B cell (primary cell): ENCODE measurements around the gene MAMLD1. TPM values are rescaled to one million over a fixed set of nuclear protein-coding genes. Genes with fewer than 3 reads are reported as not detected.

Experiments used
- ATAC-seq: fragments of 200-7000 bp; cut with Tn5 transposase; one replicate; pipeline ENCODE4 v1.10.0; 2021; ENCODE audit warnings: low read depth, mild to moderate bottlenecking, moderate number of reproducible peaks, moderate library complexity
- CTCF ChIA-PET: fragments of 350-600 bp; sonication (Branson Sonifier 250); formaldehyde crosslinking; loops from one replicate; lab custom pipeline; 2021; ENCODE audit warnings: antibody characterized with exemption, inconsistent platforms; lab: Charles Lee
- POLR2A ChIA-PET: fragments of 350-600 bp; sonication (Branson Sonifier 250); formaldehyde crosslinking; loops from one replicate; lab custom pipeline; 2021; ENCODE audit warnings: antibody characterized with exemption; lab: Charles Lee
- DNase-seq: peaks from one replicate; pipeline ENCODE4 v3.0.0; 2013
- H2AFZ ChIP-seq: 2 replicates; pipeline ENCODE4 v1.6.1; 2012; ENCODE audit warnings: mild to moderate bottlenecking, low read depth, low read length; ENCODE audit not compliant: insufficient read depth, poor library complexity, severe bottlenecking
- H3K27ac ChIP-seq, 2 donors: 1 replicate in 1 of 2; 2 replicates in 1 of 2; pipeline ENCODE4 v1.5.1; 2012 to 2013; ENCODE audit warnings: low read length in 2 of 2, mild to moderate bottlenecking in 2 of 2, moderate library complexity in 1 of 2
- H3K27me3 ChIP-seq, 4 experiments: fragments of 200-600 bp in 1 of 4; sonication (generic) in 1 of 4; replicated peaks in 1 of 4; 1 replicate in 2 of 4; 2 replicates in 2 of 4; pipeline versions ENCODE4 v1.6.1 to v1.7.0; 2013 to 2016; ENCODE audit warnings: low read length in 3 of 4, mild to moderate bottlenecking in 2 of 4, mixed read lengths in 1 of 4, moderate library complexity in 1 of 4; ENCODE audit not compliant: insufficient read depth in 4 of 4, control insufficient read depth in 3 of 4; ENCODE audit errors: control extremely low read depth in 1 of 4
- H3K36me3 ChIP-seq, 2 experiments: replicated peaks in 1 of 2; 1 replicate in 1 of 2; 2 replicates in 1 of 2; pipeline versions ENCODE4 v1.6.1 to v1.7.1; 2013; ENCODE audit warnings: low read length in 1 of 2; ENCODE audit not compliant: insufficient read depth in 2 of 2, control insufficient read depth in 1 of 2; ENCODE audit errors: control extremely low read depth in 1 of 2, extremely low read depth in 1 of 2
- H3K4me1 ChIP-seq, 2 donors: fragments of 200-600 bp in 1 of 2; sonication (generic) in 1 of 2; 1 replicate in 1 of 2; 2 replicates in 1 of 2; pipeline versions ENCODE4 v1.5.1 to v1.6.1; 2013 to 2017; ENCODE audit warnings: low read length in 2 of 2; ENCODE audit not compliant: control insufficient read depth in 2 of 2, insufficient read depth in 2 of 2
- H3K4me2 ChIP-seq: replicated peaks from 2 replicates; pipeline ENCODE3; 2012; ENCODE audit warnings: mild to moderate bottlenecking, low read depth, low read length; ENCODE audit not compliant: poor library complexity, severe bottlenecking
- H3K4me3 ChIP-seq, 5 experiments: fragments of 200-600 bp in 1 of 5; sonication (generic) in 1 of 5; 1 replicate in 3 of 5; 2 replicates in 2 of 5; pipeline versions ENCODE4 v1.5.1 to v1.7.0; 2011 to 2016; ENCODE audit warnings: low read length in 4 of 5, mild to moderate bottlenecking in 4 of 5, low read depth in 2 of 5, control low read depth in 1 of 5, moderate library complexity in 1 of 5; ENCODE audit not compliant: insufficient read depth in 1 of 5; ENCODE audit errors: control extremely low read depth in 1 of 5, extremely low read depth in 1 of 5
- H3K79me2 ChIP-seq: fragments of 200-600 bp; sonication (generic); one replicate; pipeline ENCODE4 v1.6.0; 2016; ENCODE audit warnings: low read length; ENCODE audit not compliant: control insufficient read depth, insufficient read depth
- H3K9ac ChIP-seq: fragments of 200-600 bp; sonication (generic); 2 replicates; pipeline ENCODE4 v1.6.1; 2017; ENCODE audit warnings: mild to moderate bottlenecking, low read length, moderate library complexity
- H3K9me3 ChIP-seq, 3 donors: one replicate each; pipeline versions ENCODE4 v1.6.1 to v1.7.1; 2013; ENCODE audit warnings: low read length in 2 of 3; ENCODE audit not compliant: control insufficient read depth in 2 of 3, insufficient read depth in 1 of 3; ENCODE audit errors: control extremely low read depth in 1 of 3
- H4K20me1 ChIP-seq: 2 replicates; pipeline ENCODE4 v1.6.0; 2012; ENCODE audit warnings: mild to moderate bottlenecking, low read length; ENCODE audit not compliant: insufficient read depth, control insufficient read depth, poor library complexity, severe bottlenecking
- H3K27ac Mint-ChIP-seq: one replicate; pipeline ENCODE4 v1.8.0; 2021; ENCODE audit warnings: mixed read lengths
- H3K27me3 Mint-ChIP-seq: one replicate; pipeline ENCODE4 v1.8.0; 2021; ENCODE audit warnings: mixed read lengths
- H3K4me1 Mint-ChIP-seq: one replicate; pipeline ENCODE4 v1.8.0; 2021; ENCODE audit warnings: mixed read lengths
- H3K4me3 Mint-ChIP-seq: one replicate; pipeline ENCODE4 v1.8.0; 2021; ENCODE audit warnings: mixed read lengths
- H3K9me3 Mint-ChIP-seq: one replicate; pipeline ENCODE4 v1.8.0; 2022; ENCODE audit warnings: mixed read lengths; ENCODE audit not compliant: insufficient read depth
- EZH2 ChIP-seq: IDR thresholded peaks from 2 replicates; pipeline ENCODE4 v1.6.1; 2012; ENCODE audit warnings: borderline replicate concordance, low read depth, mild to moderate bottlenecking, moderate library complexity, low read length; ENCODE audit not compliant: insufficient read depth, poor library complexity, severe bottlenecking
- WGBS: methylation state at CpG from one replicate; pipeline ENCODE4 v1.1.5; 2013; ENCODE audit warnings: missing lambda C conversion rate; ENCODE audit not compliant: insufficient coverage; 5-methylcytosine and 5-hydroxymethylcytosine counted together
- intact Hi-C: fragments of 100-400 bp; cut with micrococcal nuclease; formaldehyde crosslinking; loops from one replicate; pipeline ENCODE4 v1.10.0; 2022
- polyA plus RNA-seq: library from polyadenylated mRNA; depleted of rRNA; stranded (reverse); fragments of >200 nt; gene quantifications from 2 replicates; pipeline ENCODE4 v1.2.3, GENCODE V29; 2012
- total RNA-seq, 2 donors: library from RNA; stranded (reverse); fragments of 120-200 nt in 1 of 2; gene quantifications; 1 replicate in 1 of 2; 2 replicates in 1 of 2; pipeline versions ENCODE4 v1.2.3 to v1.2.4, GENCODE V29; 2013 to 2022
- TF ChIP-seq, protein P1 (sequence below): fragments of 200-600 bp; IDR thresholded peaks from one replicate; pipeline ENCODE4 v1.8.0; 2022; ENCODE audit warnings: antibody characterized with exemption, mild to moderate bottlenecking

MAMLD1 gene
- total and polyA plus RNA-seq, 2 donors (not counting 1 experiment from before 2014, with no cell fraction given), result 1.4 to 1.9 TPM

DNA sequence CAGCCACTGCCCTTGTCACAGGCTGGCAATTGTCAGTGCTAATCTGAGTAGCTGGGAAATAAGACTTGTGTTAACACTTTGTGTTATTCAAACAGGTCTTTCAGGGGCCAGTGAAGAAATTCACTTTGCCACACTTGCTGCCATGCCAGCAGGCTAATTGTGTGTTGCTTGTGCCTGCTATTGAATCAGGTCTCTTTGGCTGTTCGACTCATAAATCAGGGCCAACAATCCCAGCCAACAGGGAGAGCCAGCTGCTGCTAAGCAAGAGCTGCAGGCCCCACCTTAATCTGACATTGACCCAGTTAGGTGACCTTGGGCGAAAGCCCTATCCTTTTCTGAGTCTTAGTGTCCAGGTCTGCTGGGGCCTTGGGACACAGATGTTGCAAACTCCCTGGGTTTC, 28.1 kb upstream of the MAMLD1 start:
- TF ChIP-seq EZH2, result no peak
- TF ChIP-seq, protein P1, sequence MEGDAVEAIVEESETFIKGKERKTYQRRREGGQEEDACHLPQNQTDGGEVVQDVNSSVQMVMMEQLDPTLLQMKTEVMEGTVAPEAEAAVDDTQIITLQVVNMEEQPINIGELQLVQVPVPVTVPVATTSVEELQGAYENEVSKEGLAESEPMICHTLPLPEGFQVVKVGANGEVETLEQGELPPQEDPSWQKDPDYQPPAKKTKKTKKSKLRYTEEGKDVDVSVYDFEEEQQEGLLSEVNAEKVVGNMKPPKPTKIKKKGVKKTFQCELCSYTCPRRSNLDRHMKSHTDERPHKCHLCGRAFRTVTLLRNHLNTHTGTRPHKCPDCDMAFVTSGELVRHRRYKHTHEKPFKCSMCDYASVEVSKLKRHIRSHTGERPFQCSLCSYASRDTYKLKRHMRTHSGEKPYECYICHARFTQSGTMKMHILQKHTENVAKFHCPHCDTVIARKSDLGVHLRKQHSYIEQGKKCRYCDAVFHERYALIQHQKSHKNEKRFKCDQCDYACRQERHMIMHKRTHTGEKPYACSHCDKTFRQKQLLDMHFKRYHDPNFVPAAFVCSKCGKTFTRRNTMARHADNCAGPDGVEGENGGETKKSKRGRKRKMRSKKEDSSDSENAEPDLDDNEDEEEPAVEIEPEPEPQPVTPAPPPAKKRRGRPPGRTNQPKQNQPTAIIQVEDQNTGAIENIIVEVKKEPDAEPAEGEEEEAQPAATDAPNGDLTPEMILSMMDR, result no peak
- CTCF ChIA-PET, result no interaction called here
- Mint-ChIP-seq H3K4me3 (no peak overlapping the region), H3K27ac (no peak overlapping the region), H3K4me1 (peaks cover 3% of the 10 kb centered on the region), H3K27me3 (no peaks in the 10 kb centered on the region), H3K9me3 (no peaks in the 10 kb centered on the region)
- no peaks in the 10 kb centered on the region for H3K4me1 ChIP-seq
- no peaks in the 10 kb centered on the region for H3K36me3 ChIP-seq
- intact Hi-C loops, result no loop called here
- H3K4me3 ChIP-seq, result no peak overlapping the region
- no peak for DNase-seq
- H4K20me1 ChIP-seq, result no peaks in the 10 kb centered on the region
- H3K27me3 ChIP-seq, result no peaks in the 10 kb centered on the region
- H3K4me2 ChIP-seq, result no peak overlapping the region
- POLR2A ChIA-PET, result no interaction called here
- no peaks in the 10 kb centered on the region for H3K79me2 ChIP-seq
- H3K9ac ChIP-seq, result no peak overlapping the region
- 100% methylated on average over 2 of the region's 2 CpGs for WGBS
- no peaks in the 10 kb centered on the region for H3K9me3 ChIP-seq
- H2AFZ ChIP-seq, result no peak overlapping the region
- ATAC-seq, result no peak
- no peak overlapping the region for H3K27ac ChIP-seq

- Histone ChIP-seq H3K36me3 (no peaks in the 10 kb centered on the region), H3K9ac (no peak overlapping the region), H3K4me1 (no peaks in the 10 kb centered on the region), H3K27me3 (no peaks in the 10 kb centered on the region), H3K4me3 (no peak overlapping the region), H3K79me2 (no peaks in the 10 kb centered on the region), H4K20me1 (no peaks in the 10 kb centered on the region), H3K4me2 (no peak overlapping the region), H3K9me3 (no peaks in the 10 kb centered on the region), H2AFZ (no peak overlapping the region), H3K27ac (no peak overlapping the region)
- Mint-ChIP-seq H3K4me1 (peaks cover 3% of the 10 kb centered on the region), H3K9me3 (no peaks in the 10 kb centered on the region), H3K27me3 (no peaks in the 10 kb centered on the region), H3K4me3 (no peak overlapping the region), H3K27ac (no peak overlapping the region)
- no peak for ATAC-seq
- DNase-seq, result no peak
- TF ChIP-seq, protein P1, result no peak
- no peak for TF ChIP-seq EZH2
- 76% methylated on average over 2 of the region's 6 CpGs for WGBS
- ChIA-PET POLR2A (no interaction called here), CTCF (no interaction called here)
- intact Hi-C loops, result no loop called here
Measured at GRCh38 chrX:150337026-150337425, 26.1 kb upstream of the MAMLD1 start.
